A204.1 (cell line): ENCODE results near the gene CA10.

Experiments
- FAIRE-seq: peaks from 2 replicates; lab custom pipeline; 2012; peaks lifted over from hg19 to GRCh38; lab: Jason Lieb, UNC

The CA10 gene

GRCh38 chr17:51764387-51764971, 394.0 kb downstream of the CA10 start:
- peak; percentile 51 for FAIRE-seq

- no peak for FAIRE-seq
Observed at GRCh38 chr17:51763058-51763457, 395.5 kb downstream of the CA10 start.

DNA sequence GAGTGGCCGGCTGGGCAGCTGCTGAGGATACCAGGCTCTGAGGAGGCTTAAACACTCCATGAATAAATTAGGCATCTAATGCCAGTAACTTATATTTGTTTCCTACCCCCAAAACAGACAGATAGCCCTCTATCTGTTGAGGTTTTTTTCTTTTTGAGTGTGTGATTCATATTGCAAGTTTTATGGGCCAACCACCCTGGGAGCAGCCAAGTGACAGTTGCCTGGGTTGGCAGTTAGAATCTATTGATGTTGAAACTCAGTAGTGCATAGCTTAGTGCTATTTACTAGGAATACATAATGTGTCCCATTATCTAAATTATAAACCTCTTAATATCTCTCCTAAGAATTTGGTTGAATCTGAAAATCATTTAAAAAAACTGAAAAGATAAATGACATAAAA, 397.4 kb downstream of the CA10 start:
- no peak for FAIRE-seq

- FAIRE-seq: no peak
Observed at GRCh38 chr17:51759260-51759659, 399.3 kb downstream of the CA10 start.

GRCh38 chr17:51751072-51751471, 407.4 kb downstream of the CA10 start:
- no peak for FAIRE-seq

- no peak for FAIRE-seq
Observed at GRCh38 chr17:51748749-51749604, 409.5 kb downstream of the CA10 start.

- no peak for FAIRE-seq
Observed at GRCh38 chr17:51746421-51746820, 412.1 kb downstream of the CA10 start.

DNA sequence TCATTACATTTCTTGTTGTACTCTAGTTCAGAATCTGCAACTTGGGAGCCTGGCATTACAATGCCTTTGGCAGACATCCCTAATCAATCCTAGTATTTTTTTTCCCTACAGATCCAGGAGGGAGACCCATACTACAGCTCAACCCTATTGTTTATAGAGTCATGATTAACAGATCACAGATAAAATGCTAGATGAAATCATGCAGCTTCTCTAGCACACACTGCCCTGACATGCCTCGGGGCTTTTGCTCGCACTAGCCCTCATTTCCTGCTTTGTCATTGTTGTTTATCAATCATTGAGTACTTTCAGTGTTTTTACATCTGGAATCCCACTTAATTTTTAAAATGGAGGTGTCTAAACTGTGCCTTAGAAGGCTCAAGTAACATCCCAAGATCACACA, 412.5 kb downstream of the CA10 start:
- no peak for FAIRE-seq

DNA sequence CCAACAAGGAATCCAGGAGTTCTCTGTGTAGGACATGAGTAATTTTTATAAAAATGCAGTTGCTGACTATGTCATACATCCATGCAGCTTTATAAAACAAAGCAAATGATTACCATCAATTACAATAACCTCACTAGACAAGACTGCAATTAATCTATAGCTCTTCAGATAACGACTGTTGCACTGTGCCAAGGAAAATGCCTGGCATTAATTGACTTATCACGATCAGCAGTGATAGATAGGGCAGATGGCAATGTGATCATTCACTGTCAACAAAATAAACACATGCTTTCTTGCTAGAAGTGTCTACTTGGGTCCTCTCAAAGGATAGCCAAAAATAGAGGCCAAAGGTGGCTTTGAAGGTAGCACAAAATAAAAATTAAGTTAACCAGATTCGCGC, 415.0 kb downstream of the CA10 start:
- no peak for FAIRE-seq

DNA sequence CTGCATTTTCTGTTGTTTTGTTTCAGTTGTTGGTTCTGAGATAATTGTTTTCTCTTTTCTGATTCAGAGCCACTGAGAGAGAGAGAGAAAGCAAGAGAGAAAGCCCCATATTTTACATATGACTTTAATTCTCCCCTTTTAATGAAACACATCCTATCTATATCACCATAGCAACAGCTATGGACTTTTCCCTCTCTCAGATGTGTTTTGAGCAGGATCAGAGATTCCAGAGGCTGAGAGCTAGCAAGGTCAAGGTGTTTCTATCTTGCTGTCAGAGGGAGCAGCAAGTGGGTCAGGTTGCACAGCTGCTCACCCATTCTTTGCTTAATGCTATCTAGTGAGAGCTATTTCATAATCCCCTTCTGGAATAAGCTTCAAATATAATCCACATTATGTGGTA, 415.9 kb downstream of the CA10 start:
- no peak for FAIRE-seq

- no peak for FAIRE-seq
Observed at GRCh38 chr17:51741458-51741857, 417.1 kb downstream of the CA10 start.

DNA sequence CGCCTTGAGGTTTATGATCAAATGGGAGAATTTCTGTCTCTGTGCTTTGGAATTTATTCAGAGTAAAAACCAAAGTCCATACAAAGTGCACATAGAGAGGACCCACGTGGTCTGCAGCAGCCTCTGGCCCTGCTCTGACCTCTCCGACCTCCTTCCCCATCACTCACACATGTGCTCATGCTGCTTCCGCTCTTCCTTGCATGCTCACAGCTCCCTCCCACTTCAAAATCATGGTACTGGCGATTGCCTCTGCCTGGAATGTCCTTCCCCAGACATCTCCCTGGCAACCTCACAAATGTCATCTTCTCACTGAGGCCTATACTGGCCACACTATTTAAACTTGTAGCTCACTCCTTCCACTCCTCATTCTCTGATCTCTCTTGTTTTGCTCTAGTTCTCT, 418.0 kb downstream of the CA10 start:
- no peak for FAIRE-seq

DNA sequence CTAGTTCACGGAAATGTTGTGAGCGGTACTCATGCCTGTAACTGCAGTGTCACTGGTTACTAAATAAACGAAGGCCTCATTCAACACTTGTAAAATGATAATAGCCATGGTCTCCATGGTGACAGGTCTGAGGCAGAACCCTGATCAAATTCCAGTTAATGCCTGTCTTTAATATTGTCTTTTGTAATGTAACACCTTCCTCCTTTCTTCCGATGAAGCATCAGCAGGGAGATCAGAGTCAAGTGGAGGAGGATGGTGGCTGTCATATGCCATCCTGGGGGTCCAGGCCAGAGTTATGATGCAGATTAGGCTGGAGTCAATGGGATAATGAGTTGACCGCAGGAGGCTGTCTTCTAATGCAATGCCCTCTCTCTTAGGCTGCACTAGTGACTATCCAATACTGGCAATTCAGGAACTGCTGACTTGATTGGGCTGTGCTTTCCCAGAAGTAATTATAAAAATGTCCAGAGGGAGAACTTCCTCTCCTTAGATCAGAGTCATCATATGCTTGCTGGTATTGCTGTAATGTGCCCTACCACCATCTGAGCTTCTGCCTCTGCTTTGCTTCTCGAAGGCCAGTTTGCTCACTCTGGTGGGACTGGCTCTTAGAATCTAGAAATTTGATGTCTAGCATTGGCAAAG, 419.1 kb downstream of the CA10 start:
- no peak for FAIRE-seq

DNA sequence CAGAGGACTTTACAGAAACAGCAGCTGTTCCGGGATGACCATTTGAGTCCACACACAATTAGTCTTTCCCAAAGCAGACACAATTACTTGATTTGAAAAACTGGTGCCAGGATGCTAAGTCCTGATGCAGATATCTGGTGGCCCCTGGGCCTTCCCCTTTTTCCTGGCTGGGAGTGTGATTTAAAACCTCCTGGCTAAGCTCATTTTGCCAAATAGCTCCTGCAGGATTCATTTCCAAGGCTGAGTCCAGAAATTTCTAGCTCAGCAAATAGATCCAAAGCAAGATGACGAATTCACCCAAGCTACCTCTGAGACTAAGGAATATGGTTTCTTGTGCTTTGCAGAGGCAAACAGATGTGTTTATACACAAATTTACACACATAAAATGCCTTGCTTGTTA, 422.2 kb downstream of the CA10 start:
- FAIRE-seq: no peak

DNA sequence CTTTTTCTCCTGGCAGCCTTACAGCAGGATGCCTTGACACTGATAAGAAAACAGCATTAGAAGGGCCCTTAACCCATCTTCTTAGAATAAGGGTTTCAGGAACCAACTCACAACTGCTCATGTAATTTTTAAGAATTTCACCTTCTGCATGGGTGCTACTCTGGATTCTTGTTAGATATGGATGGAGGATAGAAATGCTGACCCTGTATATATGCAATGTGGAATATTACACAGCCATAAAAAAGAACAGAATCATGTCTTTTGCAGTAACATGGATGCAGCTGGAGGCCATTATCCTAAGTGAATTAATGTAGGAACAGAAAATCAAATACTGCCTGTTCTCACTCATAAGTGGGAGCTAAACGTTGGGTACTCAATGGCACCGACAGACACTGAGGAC, 423.5 kb downstream of the CA10 start:
- no peak for FAIRE-seq

GRCh38 chr17:51734462-51734861, 424.1 kb downstream of the CA10 start:
- no peak for FAIRE-seq

GRCh38 chr17:51733166-51733565, 425.3 kb downstream of the CA10 start:
- no peak for FAIRE-seq

GRCh38 chr17:51731941-51732722, 426.4 kb downstream of the CA10 start:
- no peak for FAIRE-seq

- FAIRE-seq: no peak
Observed at GRCh38 chr17:51730303-51731050, 428.0 kb downstream of the CA10 start.

GRCh38 chr17:51725185-51725584, 433.3 kb downstream of the CA10 start:
- FAIRE-seq: no peak

DNA sequence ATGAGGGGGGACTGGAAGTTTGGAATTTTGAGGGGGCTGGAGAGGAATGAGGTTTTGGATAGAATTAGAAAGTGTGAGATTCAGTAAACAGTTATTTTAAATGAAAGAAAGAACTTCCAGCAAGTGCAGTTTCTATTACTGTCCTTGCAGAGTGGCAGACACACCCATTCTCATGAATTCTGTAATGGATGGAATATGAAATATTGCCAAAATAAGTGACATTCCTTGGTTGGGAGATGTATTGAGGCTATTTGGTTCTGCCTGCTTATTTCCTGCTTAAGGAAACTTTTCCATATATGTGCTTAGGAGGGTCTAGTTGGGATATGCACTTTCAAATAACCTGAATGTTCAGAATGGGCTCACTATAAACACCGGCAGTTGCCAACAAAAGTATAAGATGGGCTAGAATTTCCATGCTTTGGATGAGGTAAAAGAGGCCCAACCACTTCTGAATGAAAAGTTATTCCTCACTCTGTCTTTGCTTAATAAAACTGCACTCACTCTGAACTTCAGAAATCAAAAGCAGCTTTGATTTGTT, 434.4 kb downstream of the CA10 start:
- FAIRE-seq: no peak

- no peak for FAIRE-seq
Observed at GRCh38 chr17:51722994-51723393, 435.5 kb downstream of the CA10 start.
